Pericardium fibroblast (primary cell): ENCODE data around the gene TTC13. TPM values are rescaled to one million over a fixed set of nuclear protein-coding genes. Genes with fewer than 3 reads are reported as not detected.

Source experiments
- total RNA-seq: library from RNA; depleted of rRNA; stranded (reverse); fragments of >200 nt; gene quantifications from 2 replicates; pipeline ENCODE4 v1.2.3, GENCODE V29; 2015

Gene TTC13, protein sequence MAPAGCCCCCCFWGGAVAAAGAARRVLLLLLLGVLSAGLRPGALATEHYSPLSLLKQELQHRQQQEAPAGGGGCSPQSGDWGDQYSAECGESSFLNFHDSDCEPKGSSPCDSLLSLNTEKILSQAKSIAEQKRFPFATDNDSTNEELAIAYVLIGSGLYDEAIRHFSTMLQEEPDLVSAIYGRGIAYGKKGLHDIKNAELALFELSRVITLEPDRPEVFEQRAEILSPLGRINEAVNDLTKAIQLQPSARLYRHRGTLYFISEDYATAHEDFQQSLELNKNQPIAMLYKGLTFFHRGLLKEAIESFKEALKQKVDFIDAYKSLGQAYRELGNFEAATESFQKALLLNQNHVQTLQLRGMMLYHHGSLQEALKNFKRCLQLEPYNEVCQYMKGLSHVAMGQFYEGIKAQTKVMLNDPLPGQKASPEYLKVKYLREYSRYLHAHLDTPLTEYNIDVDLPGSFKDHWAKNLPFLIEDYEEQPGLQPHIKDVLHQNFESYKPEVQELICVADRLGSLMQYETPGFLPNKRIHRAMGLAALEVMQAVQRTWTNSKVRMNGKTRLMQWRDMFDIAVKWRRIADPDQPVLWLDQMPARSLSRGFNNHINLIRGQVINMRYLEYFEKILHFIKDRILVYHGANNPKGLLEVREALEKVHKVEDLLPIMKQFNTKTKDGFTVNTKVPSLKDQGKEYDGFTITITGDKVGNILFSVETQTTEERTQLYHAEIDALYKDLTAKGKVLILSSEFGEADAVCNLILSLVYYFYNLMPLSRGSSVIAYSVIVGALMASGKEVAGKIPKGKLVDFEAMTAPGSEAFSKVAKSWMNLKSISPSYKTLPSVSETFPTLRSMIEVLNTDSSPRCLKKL
- 9.1 and 10.6 TPM in 2 replicates for total RNA-seq

DNA sequence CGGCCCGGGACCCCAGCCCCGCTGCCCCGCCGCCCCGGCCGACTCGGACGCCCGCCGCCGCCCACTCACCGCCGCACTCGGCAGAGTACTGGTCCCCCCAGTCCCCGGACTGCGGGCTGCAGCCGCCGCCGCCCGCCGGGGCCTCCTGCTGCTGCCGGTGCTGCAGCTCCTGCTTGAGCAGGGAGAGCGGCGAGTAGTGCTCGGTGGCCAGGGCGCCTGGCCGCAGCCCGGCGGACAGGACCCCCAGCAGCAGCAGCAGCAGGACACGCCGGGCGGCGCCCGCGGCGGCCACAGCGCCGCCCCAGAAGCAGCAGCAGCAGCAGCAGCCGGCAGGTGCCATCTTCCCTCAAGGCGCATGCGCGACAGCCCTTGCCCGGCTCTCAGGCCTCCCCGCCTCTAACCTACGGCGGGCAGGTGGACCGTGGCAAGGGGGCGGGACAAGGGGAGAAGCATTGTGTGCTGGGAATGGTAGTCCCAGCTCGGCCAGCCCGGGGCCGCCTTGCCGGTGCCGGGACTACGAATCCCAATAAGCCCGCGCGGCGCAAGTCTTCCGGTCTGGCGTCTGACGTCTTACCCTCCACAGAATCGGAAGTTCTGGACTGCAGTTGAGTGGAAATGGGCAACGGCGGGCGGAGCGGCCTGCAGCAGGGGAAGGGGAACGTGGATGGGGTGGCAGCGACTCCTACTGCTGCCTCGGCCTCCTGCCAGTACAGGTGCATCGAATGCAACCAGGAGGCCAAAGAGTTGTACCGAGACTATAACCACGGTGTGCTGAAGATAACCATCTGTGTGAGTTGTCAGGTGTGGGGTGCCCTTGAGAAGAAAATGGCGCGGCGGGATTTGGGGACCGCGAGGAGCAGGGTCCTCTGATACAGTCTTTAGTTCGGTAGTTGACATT, at the start of gene TTC13, which contains the start of gene ARV1:
Gene TTC13, minus strand, starts transcription at position 371 of the 898 bp plus-strand sequence. Its CDS starts 31 bp downstream, at position 340.
Gene ARV1, plus strand, starts transcription at position 604 of the 898 bp plus-strand sequence. Its CDS starts 12 bp downstream, at position 616.

DNA sequence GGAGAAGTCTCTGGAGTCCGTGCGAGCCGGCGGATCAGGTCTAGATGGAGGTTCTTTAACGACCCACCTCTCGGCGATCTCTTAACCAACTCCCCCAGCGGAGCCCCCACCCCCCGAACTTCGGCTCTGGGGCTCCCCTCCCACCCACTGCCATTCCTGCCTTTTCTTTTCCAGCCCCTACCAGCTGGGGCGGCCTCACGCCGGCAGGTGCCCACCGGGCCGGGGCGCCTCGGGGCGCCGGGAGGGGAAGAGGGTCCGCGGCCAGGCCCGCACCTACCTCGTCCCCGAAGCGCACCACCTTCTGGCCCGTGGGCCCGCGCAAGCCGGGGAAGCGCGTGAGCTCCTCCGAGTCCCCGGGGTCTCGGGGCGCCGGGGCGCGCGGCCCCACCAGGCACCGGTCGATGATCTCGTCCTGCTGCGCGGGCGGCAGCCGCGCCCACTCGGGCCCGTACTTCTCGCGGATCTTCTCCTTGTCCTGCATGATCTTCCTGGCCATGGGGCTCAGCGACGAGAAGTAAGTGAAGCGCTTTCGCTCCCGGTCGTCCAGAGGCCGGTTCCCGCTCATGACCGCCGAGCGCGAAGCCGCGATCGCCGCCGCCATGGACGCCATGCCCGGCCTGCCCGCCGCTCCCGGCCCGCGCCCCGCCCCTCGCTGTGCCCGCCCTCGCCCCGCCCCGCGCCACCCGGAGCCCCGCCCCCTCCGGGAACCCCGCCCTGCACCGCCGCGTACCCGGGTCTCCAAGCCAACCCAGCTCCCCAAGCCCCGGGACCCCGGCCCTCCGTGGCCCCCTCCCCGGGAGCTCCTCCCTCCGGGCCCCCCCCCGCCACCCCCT, 110.5 kb downstream of the TTC13 start, which contains the start of gene C1orf198:
Gene C1orf198, minus strand, starts transcription at position 619 of the 833 bp plus-strand sequence. Its CDS starts 9 bp downstream, at position 610.

Other genes starting within 250 kb of the TTC13 start
- not detected in 2 replicates for gene CAPN9, start 231.5 kb downstream of the TTC13 start, total RNA-seq
- 119 and 450 TPM in 2 replicates for gene C1orf198, start 110.3 kb downstream of the TTC13 start, total RNA-seq
- 15.6 and 16.7 TPM in 2 replicates for gene ARV1, start 233 bp upstream of the TTC13 start, total RNA-seq
- 29.9 and 38.3 TPM in 2 replicates for gene FAM89A, start 61.4 kb upstream of the TTC13 start, total RNA-seq
- 0.09 and 0.35 TPM in 2 replicates for gene TRIM67, start 183.2 kb upstream of the TTC13 start, total RNA-seq